Smooth muscle cell (in vitro differentiated cells): ENCODE measurements around the gene ABTB1. TPM values are rescaled to one million over a fixed set of nuclear protein-coding genes. Genes with fewer than 3 reads are reported as not detected.
A peak's percentile ranks its signal among the peaks of the same experiment; 100 is the strongest.

Experiments used
- DNase-seq: peaks from one replicate; lab custom pipeline; 2025; ENCODE audit not compliant: unreplicated experiment; lab: John Stamatoyannopoulos, UW
- H2AFZ ChIP-seq: fragments of 200-600 bp; sonication (generic); 2 replicates; pipeline ENCODE4 v1.6.0; 2016; ENCODE audit warnings: antibody characterized with exemption, low read depth, mild to moderate bottlenecking
- H3F3A ChIP-seq: fragments of 200-600 bp; sonication (generic); 2 replicates; pipeline ENCODE4 v1.6.0; 2017; ENCODE audit warnings: antibody characterized with exemption, low read depth
- H3K27ac ChIP-seq: fragments of 200-600 bp; sonication (generic); 2 replicates; pipeline ENCODE4 v1.5.1; 2016; ENCODE audit warnings: low read depth, mild to moderate bottlenecking
- H3K27me3 ChIP-seq: fragments of 200-600 bp; sonication (generic); 2 replicates; pipeline ENCODE4 v1.6.1; 2016; ENCODE audit warnings: low read depth, mild to moderate bottlenecking
- H3K36me3 ChIP-seq: fragments of 200-600 bp; sonication (generic); 2 replicates; pipeline ENCODE4 v1.5.1; 2016; ENCODE audit warnings: low read depth
- H3K4me1 ChIP-seq: fragments of 200-600 bp; sonication (generic); 2 replicates; pipeline ENCODE4 v1.5.1; 2016; ENCODE audit warnings: low read depth
- H3K4me2 ChIP-seq: fragments of 200-600 bp; sonication (generic); 2 replicates; pipeline ENCODE4 v1.6.0; 2016; ENCODE audit warnings: mild to moderate bottlenecking
- H3K4me3 ChIP-seq: fragments of 200-600 bp; sonication (generic); 2 replicates; pipeline ENCODE4 v1.5.1; 2016; ENCODE audit warnings: mild to moderate bottlenecking
- H3K79me2 ChIP-seq: fragments of 200-600 bp; sonication (generic); 2 replicates; pipeline ENCODE4 v1.6.0; 2016; ENCODE audit warnings: low read depth, mild to moderate bottlenecking
- H3K9ac ChIP-seq: fragments of 200-600 bp; sonication (generic); 2 replicates; pipeline ENCODE4 v1.6.0; 2016; ENCODE audit warnings: low read depth
- H3K9me3 ChIP-seq: fragments of 200-600 bp; sonication (generic); replicated peaks from 2 replicates; pipeline ENCODE4 v1.5.1; 2016; ENCODE audit warnings: low read depth
- H4K20me1 ChIP-seq: fragments of 200-600 bp; sonication (generic); 2 replicates; pipeline ENCODE4 v1.6.0; 2016; ENCODE audit warnings: low read depth
- WGBS: methylation state at CpG from one replicate; pipeline ENCODE4 v1.1.7; 2016; ENCODE audit warnings: low lambda C conversion rate; 5-methylcytosine and 5-hydroxymethylcytosine counted together
- polyA plus RNA-seq: library from polyadenylated mRNA; unstranded; fragments of >200 nt; fragmentation: Nextera tagmentation; extraction: Ambion mirVana; gene quantifications from 2 replicates; pipeline ENCODE4 v1.2.1, GENCODE V29; 2016
- total RNA-seq: library from RNA; depleted of rRNA; stranded (reverse); fragments of >200 nt; gene quantifications from 2 replicates; pipeline ENCODE4 v1.2.3, GENCODE V29; 2014
- TF ChIP-seq, protein P1 (sequence below): fragments of 200-600 bp; sonication (generic); IDR thresholded peaks from 2 replicates; pipeline ENCODE4 v1.5.1; 2017; ENCODE audit warnings: borderline replicate concordance, mild to moderate bottlenecking, antibody characterized with exemption; ENCODE audit not compliant: insufficient read depth, poor library complexity, severe bottlenecking

ABTB1 gene
- total and polyA plus RNA-seq, 2 experiments from 2014 or later = 2.8 to 17.9 TPM

DNA sequence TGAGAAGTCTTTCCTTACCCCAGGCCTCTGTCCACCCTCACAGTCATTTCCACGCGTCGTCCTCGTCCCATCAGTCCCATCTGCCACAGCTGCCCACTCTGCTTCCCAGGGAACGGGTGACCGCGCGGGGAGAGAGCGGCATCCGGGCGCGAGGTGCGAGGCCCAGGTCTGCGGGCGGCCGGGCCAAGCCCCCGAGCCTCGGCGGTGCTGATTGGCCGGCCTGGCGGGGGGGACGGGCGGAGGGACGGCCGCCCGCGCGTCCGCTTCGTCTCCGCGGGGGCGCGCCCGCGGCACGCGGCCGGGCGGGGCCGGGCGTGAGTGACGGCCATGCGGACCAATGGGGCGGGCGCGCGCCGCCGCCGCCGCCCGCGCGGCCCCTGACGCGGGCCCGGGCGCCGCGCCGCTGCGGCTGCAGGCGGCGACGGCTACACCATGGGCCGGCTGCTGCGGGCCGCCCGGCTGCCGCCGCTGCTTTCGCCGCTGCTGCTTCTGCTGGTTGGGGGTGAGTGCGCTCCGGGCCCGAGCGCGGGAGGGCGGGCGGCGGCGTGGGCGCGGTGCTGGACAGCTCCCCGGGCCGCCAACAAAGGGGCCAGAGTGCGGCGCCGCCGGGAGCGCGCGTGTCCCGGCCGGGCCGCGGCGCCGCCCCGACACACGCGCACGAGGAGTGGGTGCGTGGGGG is 43.8 kb upstream of the ABTB1 start, which contains the start of gene PODXL2:
Gene PODXL2 (plus strand): TSS at position 398 of the 679 bp plus-strand sequence. CDS start 35 bp downstream, at position 433.
- Histone ChIP-seq H3K36me3 (no peaks in the 10 kb centered on the region), H3K4me3 (peak within 1 kb of the TSS; percentile 47), H3F3A (no peaks in the 10 kb centered on the region), H3K9me3 (no peaks in the 10 kb centered on the region), H4K20me1 (no peaks in the 10 kb centered on the region), H3K27ac (no peak within 1 kb of the TSS), H3K4me1 (no peaks in the 10 kb centered on the region), H3K79me2 (no peaks in the 10 kb centered on the region), H3K4me2 (peak within 1 kb of the TSS; percentile 83), H2AFZ (no peak within 1 kb of the TSS), H3K9ac (no peak within 1 kb of the TSS), H3K27me3 (peaks cover 60% of the 10 kb centered on the region)
- WGBS = 6% methylated on average over 71 of the region's 105 CpGs
- DNase-seq = peak; percentile 29
- TF ChIP-seq, protein P1, sequence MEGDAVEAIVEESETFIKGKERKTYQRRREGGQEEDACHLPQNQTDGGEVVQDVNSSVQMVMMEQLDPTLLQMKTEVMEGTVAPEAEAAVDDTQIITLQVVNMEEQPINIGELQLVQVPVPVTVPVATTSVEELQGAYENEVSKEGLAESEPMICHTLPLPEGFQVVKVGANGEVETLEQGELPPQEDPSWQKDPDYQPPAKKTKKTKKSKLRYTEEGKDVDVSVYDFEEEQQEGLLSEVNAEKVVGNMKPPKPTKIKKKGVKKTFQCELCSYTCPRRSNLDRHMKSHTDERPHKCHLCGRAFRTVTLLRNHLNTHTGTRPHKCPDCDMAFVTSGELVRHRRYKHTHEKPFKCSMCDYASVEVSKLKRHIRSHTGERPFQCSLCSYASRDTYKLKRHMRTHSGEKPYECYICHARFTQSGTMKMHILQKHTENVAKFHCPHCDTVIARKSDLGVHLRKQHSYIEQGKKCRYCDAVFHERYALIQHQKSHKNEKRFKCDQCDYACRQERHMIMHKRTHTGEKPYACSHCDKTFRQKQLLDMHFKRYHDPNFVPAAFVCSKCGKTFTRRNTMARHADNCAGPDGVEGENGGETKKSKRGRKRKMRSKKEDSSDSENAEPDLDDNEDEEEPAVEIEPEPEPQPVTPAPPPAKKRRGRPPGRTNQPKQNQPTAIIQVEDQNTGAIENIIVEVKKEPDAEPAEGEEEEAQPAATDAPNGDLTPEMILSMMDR = no peak

DNA sequence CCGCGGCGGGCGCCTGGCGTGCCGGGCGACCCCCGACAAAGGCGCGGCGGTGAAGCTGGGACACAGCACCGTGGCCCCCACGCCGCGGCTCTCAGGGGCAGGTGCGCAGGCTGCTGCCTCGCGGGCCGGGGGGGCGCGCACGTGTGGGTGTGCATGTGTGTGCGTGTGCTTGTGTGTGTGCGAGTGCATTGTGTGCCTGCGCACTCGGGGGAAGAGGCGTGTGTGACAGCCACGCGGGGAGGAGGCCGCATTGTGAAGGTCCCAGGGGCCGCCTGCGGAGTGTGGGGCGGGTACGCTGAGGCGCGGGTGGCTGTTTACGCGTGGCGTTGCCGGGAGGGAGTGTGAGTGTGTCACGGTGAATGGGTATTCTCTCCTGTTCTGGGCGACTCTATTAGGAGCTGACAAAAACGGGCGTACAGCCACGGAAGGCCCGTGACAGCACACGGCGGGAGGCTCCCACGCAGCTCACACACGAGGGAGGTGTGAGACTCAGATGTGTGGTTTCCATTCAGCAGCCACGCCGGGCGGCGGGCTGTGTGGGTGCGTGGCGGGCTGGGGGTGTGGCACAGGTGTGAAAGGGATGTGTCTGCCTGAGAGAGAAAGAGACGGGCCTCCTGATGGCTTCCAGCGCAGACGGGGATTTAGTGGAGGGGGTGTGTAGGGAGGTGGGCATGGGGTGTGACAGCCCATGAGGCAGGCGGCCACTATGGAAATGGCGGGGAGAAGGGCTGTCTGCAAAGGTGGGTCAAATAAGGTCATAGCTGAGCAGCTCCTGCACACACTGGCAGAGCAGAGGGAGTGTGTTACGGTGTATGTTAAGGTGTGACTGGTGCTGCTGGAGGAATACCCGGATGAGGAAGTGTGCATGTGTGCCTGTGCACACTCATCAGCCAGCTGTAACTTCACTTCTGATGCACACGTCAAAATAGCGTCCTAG is 43.0 kb upstream of the ABTB1 start:
- no peaks in the 10 kb centered on the region for H3K79me2 ChIP-seq
- H3K9ac ChIP-seq = no peak overlapping the region
- no peaks in the 10 kb centered on the region for H3F3A ChIP-seq
- peaks cover 60% of the 10 kb centered on the region for H3K27me3 ChIP-seq
- H3K27ac ChIP-seq = no peak overlapping the region
- TF ChIP-seq, protein P1 = no peak
- no peaks in the 10 kb centered on the region for H4K20me1 ChIP-seq
- no peak for DNase-seq
- H3K9me3 ChIP-seq = no peaks in the 10 kb centered on the region
- no peaks in the 10 kb centered on the region for H3K36me3 ChIP-seq
- 50% methylated on average over 48 of the region's 65 CpGs for WGBS
- peak overlapping the region; percentile 83 for H3K4me2 ChIP-seq
- no peak overlapping the region for H2AFZ ChIP-seq
- no peaks in the 10 kb centered on the region for H3K4me1 ChIP-seq
- H3K4me3 ChIP-seq = peak overlapping the region; percentile 47

DNA sequence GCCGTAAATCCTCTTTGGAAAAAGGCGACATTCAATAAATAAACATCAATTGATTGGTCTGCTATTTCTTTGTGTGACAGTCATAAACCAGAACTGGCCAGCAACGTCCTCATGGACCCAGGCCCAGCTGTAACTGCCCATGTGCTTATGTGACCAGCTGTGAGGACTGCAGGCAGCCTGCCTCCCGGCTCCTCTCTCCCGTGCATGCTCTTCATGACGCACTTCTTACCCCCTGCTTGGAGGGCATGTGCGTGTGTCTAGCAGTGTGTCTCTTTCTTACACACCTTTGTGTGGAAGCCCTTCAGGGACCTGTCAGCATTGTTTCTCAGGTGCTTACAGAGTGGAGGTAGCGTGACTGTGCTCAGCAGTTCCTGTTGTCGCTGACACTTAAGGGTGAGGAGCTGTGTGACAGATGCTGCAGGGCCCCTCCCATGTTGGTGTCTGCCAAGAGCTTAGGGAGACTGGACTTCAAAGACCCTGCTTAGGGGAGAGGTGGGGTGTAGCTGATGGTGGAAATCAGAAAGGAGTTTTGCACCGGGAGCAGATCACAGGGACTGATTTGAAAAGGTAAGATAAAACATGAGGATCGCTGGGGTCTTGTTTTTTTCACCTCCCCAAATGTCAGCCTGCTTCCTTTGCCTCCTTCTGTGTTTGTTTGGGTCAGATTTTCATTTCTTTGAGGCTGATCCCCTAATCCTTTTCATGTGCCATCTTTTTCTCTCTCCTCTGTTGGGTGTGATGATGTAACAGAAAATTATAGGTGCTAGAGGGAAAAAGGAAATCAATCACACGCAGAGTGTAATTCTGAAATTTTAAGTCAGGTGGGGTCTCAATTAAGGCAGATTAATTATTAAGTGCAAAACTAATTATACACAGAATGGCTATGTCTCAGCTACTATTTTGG is 41.7 kb upstream of the ABTB1 start:
- peaks cover 54% of the 10 kb centered on the region for H3K27me3 ChIP-seq

More for the DNA sequence above, 41.7 kb upstream of the ABTB1 start:
- TF ChIP-seq, protein P1 = no peak
- no peaks in the 10 kb centered on the region for H3K36me3 ChIP-seq
- no peak overlapping the region for H3K4me3 ChIP-seq
- no peak overlapping the region for H3K4me2 ChIP-seq
- no peaks in the 10 kb centered on the region for H4K20me1 ChIP-seq
- no peak overlapping the region for H2AFZ ChIP-seq
- 93% methylated on average over 12 of the region's 12 CpGs for WGBS
- H3F3A ChIP-seq = no peaks in the 10 kb centered on the region
- no peak for DNase-seq
- H3K4me1 ChIP-seq = no peaks in the 10 kb centered on the region
- H3K27ac ChIP-seq = no peak overlapping the region
- no peaks in the 10 kb centered on the region for H3K79me2 ChIP-seq
- no peak overlapping the region for H3K9ac ChIP-seq
- H3K9me3 ChIP-seq = no peaks in the 10 kb centered on the region
